CD14-positive monocyte (primary cell): ENCODE measurements around the gene NDUFS6. TPM values are rescaled to one million over a fixed set of nuclear protein-coding genes. Genes with fewer than 3 reads are reported as not detected.

Source experiments
- DNase-seq, 3 donors: peaks; one replicate each; pipeline ENCODE4 v3.0.0-alpha.2; 2011 to 2022
- H2AFZ ChIP-seq: 2 replicates; pipeline ENCODE4 v1.6.0; 2012; ENCODE audit warnings: mild to moderate bottlenecking, low read depth, low read length, inconsistent platforms; ENCODE audit not compliant: insufficient read depth, poor library complexity, severe bottlenecking
- H3K27ac ChIP-seq, 2 donors: 1 replicate in 1 of 2; 2 replicates in 1 of 2; pipeline ENCODE4 v1.5.1; 2012 to 2013; ENCODE audit warnings: low read length in 2 of 2, control low read depth in 1 of 2, inconsistent platforms in 1 of 2, low read depth in 1 of 2, mild to moderate bottlenecking in 1 of 2
- H3K27me3 ChIP-seq, 2 donors: one replicate each; pipeline versions ENCODE4 v1.6.0 to v1.6.1; 2011 to 2013; ENCODE audit warnings: low read length in 2 of 2; ENCODE audit not compliant: control insufficient read depth in 2 of 2, insufficient read depth in 2 of 2
- H3K36me3 ChIP-seq, 2 donors: replicated peaks in 1 of 2; 1 replicate in 1 of 2; 2 replicates in 1 of 2; pipeline versions ENCODE4 v1.5.1 to v1.6.1; 2012 to 2013; ENCODE audit warnings: low read length in 2 of 2, control low read depth in 1 of 2, inconsistent platforms in 1 of 2, mild to moderate bottlenecking in 1 of 2; ENCODE audit not compliant: insufficient read depth in 2 of 2, control insufficient read depth in 1 of 2
- H3K4me1 ChIP-seq, 2 donors: 1 replicate in 1 of 2; 2 replicates in 1 of 2; pipeline versions ENCODE4 v1.5.1 to v1.6.1; 2012 to 2013; ENCODE audit warnings: low read length in 2 of 2, control low read depth in 1 of 2, inconsistent platforms in 1 of 2, mild to moderate bottlenecking in 1 of 2, moderate library complexity in 1 of 2; ENCODE audit not compliant: insufficient read depth in 2 of 2, control insufficient read depth in 1 of 2
- H3K4me2 ChIP-seq: replicated peaks from 2 replicates; pipeline ENCODE3; 2012; ENCODE audit warnings: low read length, moderate library complexity, mild to moderate bottlenecking; ENCODE audit not compliant: poor library complexity, severe bottlenecking; ENCODE audit errors: extremely low read depth
- H3K4me3 ChIP-seq, 3 experiments: fragments of 200-600 bp in 1 of 3; sonication (generic) in 1 of 3; replicated peaks in 1 of 3; 1 replicate in 2 of 3; 2 replicates in 1 of 3; pipeline ENCODE4 v1.5.1; 2011 to 2013; ENCODE audit warnings: low read length in 3 of 3, mild to moderate bottlenecking in 3 of 3, control low read depth in 2 of 3, low read depth in 2 of 3, inconsistent platforms in 1 of 3, moderate library complexity in 1 of 3
- H3K79me2 ChIP-seq: 2 replicates; pipeline ENCODE4 v1.6.0; 2012; ENCODE audit warnings: mild to moderate bottlenecking, control low read depth, inconsistent platforms, low read length, moderate library complexity; ENCODE audit not compliant: insufficient read depth
- H3K9ac ChIP-seq: 2 replicates; pipeline ENCODE4 v1.6.0; 2017; ENCODE audit warnings: low read length, mild to moderate bottlenecking; ENCODE audit not compliant: insufficient read depth, poor library complexity, severe bottlenecking
- H3K9me3 ChIP-seq, 2 donors: replicated peaks in 1 of 2; 1 replicate in 1 of 2; 2 replicates in 1 of 2; pipeline versions ENCODE4 v1.5.1 to v1.6.1; 2012 to 2013; ENCODE audit warnings: low read length in 2 of 2, control low read depth in 1 of 2; ENCODE audit not compliant: control insufficient read depth in 1 of 2, insufficient read depth in 1 of 2
- H4K20me1 ChIP-seq: 2 replicates; pipeline ENCODE4 v1.6.0; 2012; ENCODE audit warnings: mild to moderate bottlenecking, low read length, control low read depth, moderate library complexity; ENCODE audit not compliant: insufficient read depth
- H3K27ac Mint-ChIP-seq, 7 donors: one replicate each; pipeline ENCODE4 v1.8.0; 2020; ENCODE audit warnings: mild to moderate bottlenecking in 7 of 7, mixed read lengths in 7 of 7, moderate library complexity in 6 of 7, inconsistent platforms in 2 of 7
- H3K27me3 Mint-ChIP-seq, 3 donors: one replicate each; pipeline ENCODE4 v1.8.0; 2021 to 2022; ENCODE audit warnings: low read depth in 3 of 3, mild to moderate bottlenecking in 3 of 3, mixed read lengths in 3 of 3, moderate library complexity in 3 of 3, inconsistent platforms in 1 of 3
- H3K36me3 Mint-ChIP-seq, 2 donors: one replicate each; pipeline ENCODE4 v1.8.0; 2020; ENCODE audit warnings: mixed read lengths in 2 of 2, inconsistent platforms in 1 of 2, mild to moderate bottlenecking in 1 of 2
- H3K4me1 Mint-ChIP-seq: one replicate; pipeline ENCODE4 v1.8.0; 2020; ENCODE audit warnings: mild to moderate bottlenecking, mixed read lengths
- H3K4me3 Mint-ChIP-seq, 2 donors: one replicate each; pipeline ENCODE4 v1.8.0; 2020; ENCODE audit warnings: mild to moderate bottlenecking in 2 of 2, mixed read lengths in 2 of 2, moderate library complexity in 1 of 2
- H3K9me3 Mint-ChIP-seq, 7 donors: one replicate each; pipeline ENCODE4 v1.8.0; 2020 to 2022; ENCODE audit warnings: mixed read lengths in 7 of 7, mild to moderate bottlenecking in 6 of 7, moderate library complexity in 6 of 7, inconsistent platforms in 2 of 7
- WGBS: methylation state at CpG from one replicate; pipeline ENCODE4 v1.1.5; 2013; ENCODE audit warnings: missing lambda C conversion rate; ENCODE audit not compliant: insufficient coverage; 5-methylcytosine and 5-hydroxymethylcytosine counted together
- intact Hi-C, 2 donors: fragments of 100-400 bp; cut with micrococcal nuclease; formaldehyde crosslinking; loops; one replicate each; pipeline versions ENCODE4 v1.15.0 to v1.15.1; 2023
- polyA plus RNA-seq, 3 donors: library from polyadenylated mRNA; depleted of rRNA in 1 of 3; unstranded in 2 of 3; stranded (reverse) in 1 of 3; fragments of 300-500 nt in 2 of 3; fragments of >200 nt in 1 of 3; fragmentation: Illumina TruSeq in 2 of 3; gene quantifications; 1 replicate in 2 of 3; 2 replicates in 1 of 3; pipeline ENCODE4 v1.2.3, GENCODE V29; 2012 to 2021
- TF ChIP-seq, protein P1 (sequence below): fragments of 200-600 bp; IDR thresholded peaks from one replicate; pipeline ENCODE4 v1.8.0; 2022; ENCODE audit warnings: antibody characterized with exemption, mild to moderate bottlenecking

Gene NDUFS6
- polyA plus RNA-seq, 3 donors = 20.5 to 62.3 (median 62.2) TPM

DNA sequence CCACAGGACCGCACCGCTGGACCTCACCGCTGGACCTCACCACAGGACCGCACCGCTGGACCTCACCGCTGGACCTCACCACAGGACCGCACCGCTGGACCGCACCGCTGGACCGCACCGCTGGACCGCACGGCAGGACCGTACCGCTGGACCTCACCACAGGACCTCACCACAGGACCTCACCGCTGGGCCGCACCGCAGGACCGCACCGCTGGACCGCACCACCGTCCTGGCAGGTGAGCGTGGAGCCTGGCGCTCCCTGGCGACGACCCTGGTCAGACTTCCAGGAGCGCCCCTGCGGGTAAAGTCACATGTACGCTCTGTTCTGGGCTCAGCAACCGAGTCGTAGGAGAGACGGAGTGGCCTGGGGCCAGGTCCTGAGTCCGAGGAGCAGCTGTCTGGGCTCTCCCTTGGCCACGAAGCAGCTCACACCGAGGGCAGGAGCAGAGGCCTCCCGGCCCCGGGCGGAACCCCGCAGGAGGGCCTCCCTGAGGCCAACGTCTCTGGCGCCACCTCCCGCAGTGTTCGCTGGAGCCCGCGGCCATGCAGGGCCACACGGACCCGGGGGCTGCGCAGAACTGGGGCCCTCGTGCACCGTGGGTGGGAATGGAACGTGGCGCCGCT, 32.1 kb upstream of the NDUFS6 start:
- Mint-ChIP-seq H3K27ac (no peak overlapping the region), H3K4me1 (no peaks in the 10 kb centered on the region), H3K9me3 (peaks cover 0 to 3% (median 0%) of the 10 kb centered on the region in 7 donors), H3K4me3 (no peak overlapping the region), H3K36me3 (no peaks in the 10 kb centered on the region), H3K27me3 (peaks cover 6 to 20% (median 12%) of the 10 kb centered on the region in 3 donors)
- Histone ChIP-seq H3K9me3 (no peaks in the 10 kb centered on the region), H3K9ac (no peak overlapping the region), H3K27me3 (no peaks in the 10 kb centered on the region), H2AFZ (no peak overlapping the region), H3K4me1 (no peaks in the 10 kb centered on the region), H4K20me1 (no peaks in the 10 kb centered on the region), H3K4me3 (no peak overlapping the region), H3K36me3 (no peaks in the 10 kb centered on the region), H3K4me2 (no peak overlapping the region), H3K27ac (no peak overlapping the region), H3K79me2 (no peaks in the 10 kb centered on the region)
- DNase-seq = no peak
- intact Hi-C loops = loop anchor here in 1 of 2 donors (10.0 kb wide), 1 partner anchor 266 kb away; no protein-coding TSS in a partner anchor
- 95% methylated on average over 37 of the region's 54 CpGs for WGBS
- TF ChIP-seq, protein P1, sequence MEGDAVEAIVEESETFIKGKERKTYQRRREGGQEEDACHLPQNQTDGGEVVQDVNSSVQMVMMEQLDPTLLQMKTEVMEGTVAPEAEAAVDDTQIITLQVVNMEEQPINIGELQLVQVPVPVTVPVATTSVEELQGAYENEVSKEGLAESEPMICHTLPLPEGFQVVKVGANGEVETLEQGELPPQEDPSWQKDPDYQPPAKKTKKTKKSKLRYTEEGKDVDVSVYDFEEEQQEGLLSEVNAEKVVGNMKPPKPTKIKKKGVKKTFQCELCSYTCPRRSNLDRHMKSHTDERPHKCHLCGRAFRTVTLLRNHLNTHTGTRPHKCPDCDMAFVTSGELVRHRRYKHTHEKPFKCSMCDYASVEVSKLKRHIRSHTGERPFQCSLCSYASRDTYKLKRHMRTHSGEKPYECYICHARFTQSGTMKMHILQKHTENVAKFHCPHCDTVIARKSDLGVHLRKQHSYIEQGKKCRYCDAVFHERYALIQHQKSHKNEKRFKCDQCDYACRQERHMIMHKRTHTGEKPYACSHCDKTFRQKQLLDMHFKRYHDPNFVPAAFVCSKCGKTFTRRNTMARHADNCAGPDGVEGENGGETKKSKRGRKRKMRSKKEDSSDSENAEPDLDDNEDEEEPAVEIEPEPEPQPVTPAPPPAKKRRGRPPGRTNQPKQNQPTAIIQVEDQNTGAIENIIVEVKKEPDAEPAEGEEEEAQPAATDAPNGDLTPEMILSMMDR = no peak

DNA sequence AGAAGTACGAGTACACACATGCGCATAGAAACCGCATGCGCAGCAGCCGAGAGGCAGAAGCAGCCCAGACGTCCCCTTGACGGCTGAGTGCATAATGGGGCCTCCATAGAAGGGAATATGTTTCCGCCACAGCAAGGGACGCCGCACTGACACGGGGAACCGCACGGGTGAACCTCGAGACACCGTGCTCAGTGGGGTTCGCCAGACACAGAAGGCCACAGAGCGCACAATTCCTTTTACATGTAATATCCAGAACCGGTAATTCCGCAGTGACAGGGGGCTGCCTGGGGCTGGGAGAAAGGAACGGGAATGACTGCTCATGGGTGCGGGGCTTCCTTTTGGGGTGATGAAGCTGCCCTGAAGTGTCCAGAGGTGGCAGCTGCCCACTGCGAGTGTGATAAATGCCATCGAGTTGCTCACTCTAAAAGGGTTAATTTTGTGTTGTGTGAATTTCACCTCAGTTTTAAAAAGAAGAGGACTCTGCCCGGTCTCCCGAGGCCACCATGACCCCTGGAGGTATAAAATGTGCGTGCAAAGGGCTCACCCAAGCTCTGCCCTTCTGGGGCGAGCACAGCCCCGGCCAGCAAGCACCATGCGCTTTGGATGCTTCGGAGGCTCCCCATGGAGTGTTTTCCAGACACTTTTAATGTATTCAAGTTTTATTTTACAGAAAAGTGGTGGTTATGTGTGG, 31.3 kb upstream of the NDUFS6 start:
- Mint-ChIP-seq H3K4me1 (no peaks in the 10 kb centered on the region), H3K27me3 (peaks cover 10 to 19% (median 11%) of the 10 kb centered on the region in 3 donors), H3K9me3 (peaks cover 0 to 3% (median 0%) of the 10 kb centered on the region in 7 donors), H3K4me3 (no peak overlapping the region), H3K36me3 (no peaks in the 10 kb centered on the region), H3K27ac (no peak overlapping the region)
- no peaks in the 10 kb centered on the region for H3K4me1 ChIP-seq
- DNase-seq = no peak
- H3K27ac ChIP-seq = no peak overlapping the region
- intact Hi-C loops = loop anchor here in 1 of 2 donors (10.0 kb wide), 1 partner anchor 265 kb away; no protein-coding TSS in a partner anchor
- no peak overlapping the region for H3K4me3 ChIP-seq
- no peaks in the 10 kb centered on the region for H3K36me3 ChIP-seq
- no peaks in the 10 kb centered on the region for H3K79me2 ChIP-seq
- no peaks in the 10 kb centered on the region for H3K9me3 ChIP-seq
- no peaks in the 10 kb centered on the region for H4K20me1 ChIP-seq
- no peak overlapping the region for H3K9ac ChIP-seq
- H2AFZ ChIP-seq = no peak overlapping the region
- H3K27me3 ChIP-seq = no peaks in the 10 kb centered on the region
- no peak overlapping the region for H3K4me2 ChIP-seq
- TF ChIP-seq, protein P1 = no peak
- WGBS = 87% methylated on average over 25 of the region's 30 CpGs
